Endothelial cell of umbilical vein (primary cell): Measurements from ENCODE around the gene PHLPP1. TPM values are rescaled to one million over a fixed set of nuclear protein-coding genes. Genes with fewer than 3 reads are reported as not detected.

Experiments
- BruUV-seq: library from RNA; stranded (reverse); fragments of 400-500 nt; replicated peaks from 2 replicates; lab custom pipeline; 2021; lab: Mats Ljungman, UMichigan
- CTCF ChIA-PET: fragments of 300-600, 350-600 bp; sonication (Branson Sonifier 250); formaldehyde crosslinking; loops from one replicate; lab custom pipeline; 2021; ENCODE audit warnings: antibody characterized with exemption, inconsistent platforms; lab: Charles Lee
- POLR2A ChIA-PET: fragments of 300-600, 350-600 bp; sonication (Branson Sonifier 250); formaldehyde crosslinking; loops from one replicate; lab custom pipeline; 2021; ENCODE audit warnings: antibody characterized with exemption, inconsistent platforms; lab: Charles Lee
- DNase-seq: peaks from one replicate; pipeline ENCODE4 v3.0.0-alpha.2; 2011; ENCODE audit warnings: low read depth, low spot score
- FAIRE-seq: peaks from 2 replicates; lab custom pipeline; 2011; peaks lifted over from hg19 to GRCh38; lab: Jason Lieb, UNC
- H2AFZ ChIP-seq: 2 replicates; pipeline ENCODE4 v1.6.0; 2012; ENCODE audit warnings: low read depth, low read length, control low read depth, inconsistent platforms
- H3K27ac ChIP-seq: 2 replicates; pipeline ENCODE4 v1.5.1; 2011; ENCODE audit warnings: low read depth, mild to moderate bottlenecking, control low read depth, low read length, moderate library complexity; ENCODE audit not compliant: insufficient read depth
- H3K27me3 ChIP-seq, 2 experiments: 2 replicates each; pipeline versions ENCODE4 v1.6.0 to v1.6.1; 2011; ENCODE audit warnings: low read length in 2 of 2, mixed read lengths in 1 of 2; ENCODE audit not compliant: control insufficient read depth in 2 of 2, insufficient read depth in 2 of 2
- H3K36me3 ChIP-seq, 2 experiments: 2 replicates in 1 of 2; 3 replicates in 1 of 2; pipeline ENCODE4 v1.5.1; 2011; ENCODE audit warnings: low read length in 2 of 2, mild to moderate bottlenecking in 1 of 2, moderate library complexity in 1 of 2; ENCODE audit not compliant: control insufficient read depth in 2 of 2, insufficient read depth in 2 of 2; ENCODE audit errors: extremely low read depth in 1 of 2
- H3K4me1 ChIP-seq: 3 replicates; pipeline ENCODE4 v1.5.1; 2011; ENCODE audit warnings: mild to moderate bottlenecking, low read length; ENCODE audit not compliant: control insufficient read depth, insufficient read depth; ENCODE audit errors: extremely low read depth
- H3K4me2 ChIP-seq: 2 replicates; pipeline ENCODE4 v1.6.1; 2011; ENCODE audit warnings: low read length, control low read depth, mixed read lengths; ENCODE audit not compliant: insufficient read depth
- H3K4me3 ChIP-seq, 3 experiments: fragments of 200-600 bp in 1 of 3; sonication (generic), shearing (Covaris generic) in 1 of 3; replicated peaks in 1 of 3; 2 replicates each; pipeline ENCODE4 v1.5.1; 2011 to 2016; ENCODE audit warnings: control low read depth in 3 of 3, low read length in 3 of 3, mild to moderate bottlenecking in 2 of 3, inconsistent platforms in 1 of 3, low read depth in 1 of 3, moderate library complexity in 1 of 3; ENCODE audit not compliant: insufficient read depth in 1 of 3
- H3K79me2 ChIP-seq: 2 replicates; pipeline ENCODE4 v1.6.0; 2012; ENCODE audit warnings: low read length, inconsistent platforms; ENCODE audit not compliant: control insufficient read depth, insufficient read depth
- H3K9ac ChIP-seq: replicated peaks from 2 replicates; pipeline ENCODE3; 2011; ENCODE audit warnings: low read length, control low read depth; ENCODE audit not compliant: insufficient read depth; ENCODE audit errors: extremely low read depth
- H3K9me1 ChIP-seq: replicated peaks from 3 replicates; pipeline ENCODE4 v1.6.0; 2011; ENCODE audit warnings: mild to moderate bottlenecking, low read length; ENCODE audit not compliant: control insufficient read depth, insufficient read depth; ENCODE audit errors: extremely low read depth
- H3K9me3 ChIP-seq: replicated peaks from 2 replicates; pipeline ENCODE4 v1.5.1; 2012; ENCODE audit warnings: low read length, inconsistent platforms; ENCODE audit not compliant: control insufficient read depth, insufficient read depth
- H4K20me1 ChIP-seq: replicated peaks from 2 replicates; pipeline ENCODE3; 2011; ENCODE audit warnings: mild to moderate bottlenecking, low read length; ENCODE audit not compliant: control insufficient read depth, insufficient read depth; ENCODE audit errors: extremely low read depth
- CTCF ChIP-seq, 2 donors: IDR thresholded peaks; 1 replicate in 1 of 2; 2 replicates in 1 of 2; pipeline ENCODE4 v1.5.1; 2011; ENCODE audit warnings: low read length in 2 of 2, mild to moderate bottlenecking in 2 of 2, moderate library complexity in 2 of 2, control low read depth in 1 of 2, inconsistent platforms in 1 of 2, low read depth in 1 of 2; ENCODE audit not compliant: insufficient read depth in 1 of 2; ENCODE audit errors: extremely low read depth in 1 of 2
- EZH2 ChIP-seq: IDR thresholded peaks from 2 replicates; pipeline ENCODE4 v1.6.1; 2012; ENCODE audit warnings: borderline replicate concordance, low read depth, mild to moderate bottlenecking, moderate library complexity, low read length, inconsistent platforms; ENCODE audit not compliant: severe bottlenecking
- FOS ChIP-seq: IDR thresholded peaks from 2 replicates; pipeline ENCODE4 v1.6.1; 2011; ENCODE audit warnings: mild to moderate bottlenecking, low read length, moderate library complexity, borderline replicate concordance; ENCODE audit not compliant: insufficient read depth
- GATA2 ChIP-seq: IDR thresholded peaks from 2 replicates; pipeline ENCODE4 v1.7.0; 2011; ENCODE audit warnings: low read depth, mild to moderate bottlenecking, moderate library complexity, mixed read lengths, low read length; ENCODE audit not compliant: insufficient read length, insufficient read depth
- JUN ChIP-seq: IDR thresholded peaks from 2 replicates; pipeline ENCODE4 v1.6.1; 2011; ENCODE audit warnings: borderline replicate concordance, low read depth; ENCODE audit not compliant: insufficient read length, insufficient read depth
- MAX ChIP-seq: IDR thresholded peaks from 2 replicates; pipeline ENCODE4 v1.6.1; 2011; ENCODE audit not compliant: insufficient read depth, insufficient read length
- MYC ChIP-seq: IDR thresholded peaks from one replicate; pipeline ENCODE4 v1.6.1; 2011; ENCODE audit warnings: mild to moderate bottlenecking, low read depth, low read length
- POLR2A ChIP-seq: IDR thresholded peaks from 2 replicates; pipeline ENCODE4 v1.6.1; 2012; ENCODE audit warnings: low read depth, mild to moderate bottlenecking, control low read depth, low read length
- POLR2AphosphoS5 ChIP-seq: IDR thresholded peaks from 2 replicates; pipeline ENCODE4 v1.6.1; 2012; ENCODE audit warnings: low read depth, mild to moderate bottlenecking, control low read depth, low read length, moderate library complexity; ENCODE audit not compliant: insufficient read depth
- dilution Hi-C: fragments of 300-500 bp; cut with MboI; formaldehyde crosslinking; loops from one replicate; pipeline ENCODE4 v1.15.0; 2019; ENCODE audit warnings: low sequenced_read_pairs; ENCODE audit not compliant: extremely low pct_ligation_motif_present
- intact Hi-C: fragments of 100-400 bp; cut with micrococcal nuclease; formaldehyde crosslinking; loops from one replicate; pipeline ENCODE4 v1.10.0; 2022
- polyA plus RNA-seq, 4 experiments: library from polyadenylated mRNA; depleted of rRNA in 3 of 4; stranded (reverse) in 3 of 4; unstranded in 1 of 4; fragments of >200 nt; gene quantifications; 2 replicates each; pipeline versions ENCODE4 v1.2.1 to v1.2.3, GENCODE V29; 2011 to 2012; ENCODE audit warnings: missing spikeins in 1 of 4
- total RNA-seq: library from RNA; stranded (reverse); gene quantifications from 2 replicates; pipeline ENCODE4 v1.2.3, GENCODE V29; 2021

The PHLPP1 gene
- total and polyA plus RNA-seq, 2 donors (not counting 3 experiments of a cell fraction or from before 2014, with no cell fraction given), result 4.0 to 10.8 TPM

GRCh38 chr18:62799977-62800376, 84.6 kb downstream of the PHLPP1 start:
- no peaks in the 10 kb centered on the region for H3K9me3 ChIP-seq
- CTCF ChIA-PET, result interaction anchor here (1.2 kb wide), 2 partner anchors 38 to 85 kb away, joined by 3 to 5 read pairs; partner anchors contain the start of gene PHLPP1
- H3K4me2 ChIP-seq, result no peak overlapping the region
- H3K27me3 ChIP-seq, result no peaks in the 10 kb centered on the region
- H3K79me2 ChIP-seq, result no peaks in the 10 kb centered on the region
- BruUV-seq, result no TSS peak
- H3K4me1 ChIP-seq, result peaks cover 7% of the 10 kb centered on the region
- H3K27ac ChIP-seq, result no peak overlapping the region
- dilution Hi-C loops (no loop called here), intact Hi-C loops (no loop called here)
- no peaks in the 10 kb centered on the region for H3K9me1 ChIP-seq
- POLR2A ChIA-PET, result no interaction called here
- H2AFZ ChIP-seq, result no peak overlapping the region
- DNase-seq (no peak), FAIRE-seq (no peak)
- H3K9ac ChIP-seq, result no peak overlapping the region
- no peaks in the 10 kb centered on the region for H4K20me1 ChIP-seq
- H3K36me3 ChIP-seq, result no peaks in the 10 kb centered on the region
- TF ChIP-seq CTCF (IDR thresholded peaks at IDR 0.05; ENCODE audit: extremely low read depth in 1 of 2, insufficient read depth in 1 of 2, low read depth in 1 of 2, low read length in 2 of 2) (no peak), EZH2 (no peak), JUN (no peak), MAX (no peak), GATA2 (no peak), FOS (no peak), POLR2AphosphoS5 (no peak), POLR2A (no peak), MYC (no peak)
- no peak overlapping the region for H3K4me3 ChIP-seq
